HG02798 (cell line): ENCODE results near the gene DHRS3.
"Not testable (repeated sequence)": the region's sequence is repeated elsewhere in the genome, so short reads cannot be mapped to it uniquely, and the experiment has no call there.

Source experiments
- ATAC-seq: cut with Tn5 transposase; IDR thresholded peaks from one replicate; pipeline ENCODE4 v1.9.1; 2021; ENCODE audit warnings: mild to moderate bottlenecking; ENCODE audit not compliant: unreplicated experiment, poor library complexity

Gene DHRS3

GRCh38 chr1:12544357-12544756 is 73.7 kb downstream of the DHRS3 start:
- ATAC-seq: no peak

GRCh38 chr1:12543740-12544154 is 74.3 kb downstream of the DHRS3 start:
- no peak for ATAC-seq

- ATAC-seq: no peak
Observed at GRCh38 chr1:12542616-12543592, 75.1 kb downstream of the DHRS3 start.

GRCh38 chr1:12542138-12542465 is 75.9 kb downstream of the DHRS3 start:
- ATAC-seq: no peak

GRCh38 chr1:12541274-12542137 is 76.5 kb downstream of the DHRS3 start:
- no peak for ATAC-seq

- no peak for ATAC-seq
Observed at GRCh38 chr1:12540580-12541273, 77.3 kb downstream of the DHRS3 start.

- ATAC-seq: no peak
Observed at GRCh38 chr1:12539705-12540579, 78.1 kb downstream of the DHRS3 start.

GRCh38 chr1:12539320-12539704 is 78.7 kb downstream of the DHRS3 start:
- ATAC-seq: no peak

- not testable (repeated sequence) for ATAC-seq
Observed at GRCh38 chr1:12538536-12538935, 79.5 kb downstream of the DHRS3 start.

GRCh38 chr1:12537906-12538461 is 80.0 kb downstream of the DHRS3 start:
- no peak for ATAC-seq

- no peak for ATAC-seq
Observed at GRCh38 chr1:12537294-12537693, 80.7 kb downstream of the DHRS3 start.

- no peak for ATAC-seq
Observed at GRCh38 chr1:12536023-12536639, 81.9 kb downstream of the DHRS3 start.

GRCh38 chr1:12532405-12533315 is 85.3 kb downstream of the DHRS3 start:
- ATAC-seq: no peak

GRCh38 chr1:12531179-12531499 is 86.9 kb downstream of the DHRS3 start:
- no peak for ATAC-seq

GRCh38 chr1:12530462-12531178 is 87.4 kb downstream of the DHRS3 start:
- no peak for ATAC-seq

GRCh38 chr1:12529640-12530174 is 88.3 kb downstream of the DHRS3 start:
- no peak for ATAC-seq
